ENCODE results near the gene HEG1.
"Not testable (repeated sequence)": the region's sequence is repeated elsewhere in the genome, so short reads cannot be mapped to it uniquely, and the experiment has no call there.

HEG1 gene, protein sequence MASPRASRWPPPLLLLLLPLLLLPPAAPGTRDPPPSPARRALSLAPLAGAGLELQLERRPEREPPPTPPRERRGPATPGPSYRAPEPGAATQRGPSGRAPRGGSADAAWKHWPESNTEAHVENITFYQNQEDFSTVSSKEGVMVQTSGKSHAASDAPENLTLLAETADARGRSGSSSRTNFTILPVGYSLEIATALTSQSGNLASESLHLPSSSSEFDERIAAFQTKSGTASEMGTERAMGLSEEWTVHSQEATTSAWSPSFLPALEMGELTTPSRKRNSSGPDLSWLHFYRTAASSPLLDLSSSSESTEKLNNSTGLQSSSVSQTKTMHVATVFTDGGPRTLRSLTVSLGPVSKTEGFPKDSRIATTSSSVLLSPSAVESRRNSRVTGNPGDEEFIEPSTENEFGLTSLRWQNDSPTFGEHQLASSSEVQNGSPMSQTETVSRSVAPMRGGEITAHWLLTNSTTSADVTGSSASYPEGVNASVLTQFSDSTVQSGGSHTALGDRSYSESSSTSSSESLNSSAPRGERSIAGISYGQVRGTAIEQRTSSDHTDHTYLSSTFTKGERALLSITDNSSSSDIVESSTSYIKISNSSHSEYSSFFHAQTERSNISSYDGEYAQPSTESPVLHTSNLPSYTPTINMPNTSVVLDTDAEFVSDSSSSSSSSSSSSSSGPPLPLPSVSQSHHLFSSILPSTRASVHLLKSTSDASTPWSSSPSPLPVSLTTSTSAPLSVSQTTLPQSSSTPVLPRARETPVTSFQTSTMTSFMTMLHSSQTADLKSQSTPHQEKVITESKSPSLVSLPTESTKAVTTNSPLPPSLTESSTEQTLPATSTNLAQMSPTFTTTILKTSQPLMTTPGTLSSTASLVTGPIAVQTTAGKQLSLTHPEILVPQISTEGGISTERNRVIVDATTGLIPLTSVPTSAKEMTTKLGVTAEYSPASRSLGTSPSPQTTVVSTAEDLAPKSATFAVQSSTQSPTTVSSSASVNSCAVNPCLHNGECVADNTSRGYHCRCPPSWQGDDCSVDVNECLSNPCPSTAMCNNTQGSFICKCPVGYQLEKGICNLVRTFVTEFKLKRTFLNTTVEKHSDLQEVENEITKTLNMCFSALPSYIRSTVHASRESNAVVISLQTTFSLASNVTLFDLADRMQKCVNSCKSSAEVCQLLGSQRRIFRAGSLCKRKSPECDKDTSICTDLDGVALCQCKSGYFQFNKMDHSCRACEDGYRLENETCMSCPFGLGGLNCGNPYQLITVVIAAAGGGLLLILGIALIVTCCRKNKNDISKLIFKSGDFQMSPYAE (N-terminal part only)

DNA sequence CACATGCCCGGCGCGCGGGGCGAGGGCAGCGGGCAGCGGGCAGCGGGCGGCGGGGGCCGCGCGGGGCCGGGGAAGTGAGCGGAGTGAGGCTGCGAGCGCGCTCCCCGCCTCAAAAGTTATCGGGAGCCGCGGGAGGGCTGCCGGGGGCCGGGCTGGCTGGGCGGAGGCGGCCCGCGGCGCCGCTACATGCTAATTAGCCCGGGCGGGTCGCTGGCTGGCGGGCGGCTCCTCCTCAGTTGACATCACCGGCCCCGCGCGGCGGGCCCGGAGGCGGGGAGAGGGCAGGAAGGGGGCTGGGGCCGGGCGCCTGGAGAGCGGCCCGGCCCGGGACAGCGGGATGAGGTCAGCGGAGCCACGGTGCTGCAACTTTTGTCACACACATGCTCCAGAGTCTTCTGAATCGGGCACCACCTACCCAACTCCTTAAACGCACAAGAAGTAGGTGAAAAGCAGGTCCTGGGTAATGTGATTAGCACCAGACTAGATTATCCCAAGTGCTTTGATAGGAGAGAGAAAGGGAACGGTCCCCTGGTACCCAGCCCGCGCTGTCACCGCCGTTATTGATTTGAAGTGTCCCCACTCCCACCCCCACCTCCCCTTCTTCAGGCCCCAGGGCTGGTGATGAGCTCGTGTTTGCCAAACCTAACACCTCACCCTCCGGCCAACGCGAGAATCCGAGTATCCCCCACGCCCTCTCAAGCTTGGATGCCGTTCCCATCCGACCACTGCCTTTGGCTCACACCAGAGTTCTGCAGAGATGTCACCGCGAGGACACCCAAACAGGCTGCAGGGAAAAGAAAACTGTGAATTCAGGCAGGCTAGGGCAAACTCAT, at the start of gene HEG1:
Gene HEG1 (minus strand): TSS at position 85 of the 833 bp plus-strand sequence. CDS start 107 bp downstream, outside the sequence.
- peak; percentile 66 for DNase-seq (ENCODE audit: low read depth)

DNA sequence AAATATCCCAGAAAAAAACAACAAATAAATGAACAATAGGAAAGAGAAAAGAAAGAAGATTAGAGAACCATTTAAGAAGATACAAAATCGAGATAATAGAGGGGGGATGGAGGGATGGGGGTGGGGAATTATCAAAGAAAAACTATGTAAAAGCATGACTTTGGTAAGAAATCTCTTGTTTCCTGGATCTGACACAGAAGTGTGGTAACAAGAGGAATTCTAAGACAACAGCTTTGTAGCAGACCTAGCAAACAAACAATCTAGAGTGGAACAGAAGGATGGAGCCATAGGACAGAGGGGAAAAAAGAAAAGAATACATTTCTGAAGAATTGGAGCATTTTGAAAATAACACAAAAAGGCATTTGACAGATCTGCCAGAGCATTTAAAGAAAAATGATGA, 49.3 kb upstream of the HEG1 start:
- DNase-seq (ENCODE audit: low read depth): no peak

DNA sequence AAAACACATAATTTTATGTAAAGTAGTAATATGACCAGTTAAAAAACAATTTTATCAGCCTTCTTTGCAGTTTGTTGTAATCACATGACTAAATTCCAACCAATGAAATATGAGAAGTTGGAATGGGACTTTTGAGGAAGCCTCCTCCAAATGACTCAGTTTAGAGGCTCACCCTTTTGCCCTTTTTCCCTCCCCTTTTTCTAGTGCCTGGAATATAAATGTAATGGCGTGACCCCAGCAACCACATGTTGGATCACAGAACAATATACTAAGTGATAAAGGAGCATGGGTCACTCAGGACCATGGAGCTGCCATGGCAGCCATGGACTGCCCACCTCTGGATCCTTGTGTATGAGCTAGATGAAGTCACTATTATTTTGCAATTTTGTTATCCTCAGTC, 48.8 kb upstream of the HEG1 start:
- no peak for DNase-seq (ENCODE audit: low read depth)

DNA sequence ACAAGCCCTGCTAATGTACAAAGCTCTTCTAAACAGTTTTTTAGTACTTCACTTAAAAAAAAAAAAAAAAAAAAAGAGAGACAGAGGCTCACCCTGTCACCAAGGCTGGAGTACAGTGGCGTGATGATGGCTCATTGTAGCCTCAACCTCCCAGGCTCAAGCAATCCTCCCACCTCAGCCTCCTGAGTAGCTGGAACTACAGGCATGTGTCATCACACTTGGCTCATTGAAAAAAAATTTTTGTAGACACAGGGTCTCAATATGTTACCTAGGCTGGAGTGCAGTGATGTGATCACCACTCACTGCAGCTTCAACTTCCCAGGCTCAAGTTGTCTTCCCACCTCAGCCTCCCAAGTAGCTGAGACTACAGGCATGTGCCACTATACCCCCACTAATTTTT, 47.6 kb upstream of the HEG1 start:
- DNase-seq (ENCODE audit: low read depth): no peak

DNA sequence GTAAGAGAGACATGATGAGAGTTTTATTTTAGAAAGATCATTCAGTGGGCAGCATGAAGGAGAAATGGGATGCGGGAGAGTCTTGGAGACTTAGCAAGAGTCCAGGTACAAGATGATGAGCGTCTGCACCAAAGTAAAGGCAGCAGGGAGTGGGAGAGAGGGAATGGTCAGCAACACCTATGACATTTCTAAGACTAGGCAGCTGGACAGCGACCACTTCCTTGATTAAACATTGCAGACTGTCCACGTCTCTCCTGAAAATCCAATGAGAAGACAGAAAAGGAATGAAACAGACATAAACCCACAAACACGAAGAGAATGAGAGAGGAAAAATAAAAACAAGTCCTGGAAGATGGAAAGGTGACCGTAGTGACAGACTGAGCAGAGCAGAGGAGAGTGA, 46.7 kb upstream of the HEG1 start:
- DNase-seq (ENCODE audit: low read depth): no peak

DNA sequence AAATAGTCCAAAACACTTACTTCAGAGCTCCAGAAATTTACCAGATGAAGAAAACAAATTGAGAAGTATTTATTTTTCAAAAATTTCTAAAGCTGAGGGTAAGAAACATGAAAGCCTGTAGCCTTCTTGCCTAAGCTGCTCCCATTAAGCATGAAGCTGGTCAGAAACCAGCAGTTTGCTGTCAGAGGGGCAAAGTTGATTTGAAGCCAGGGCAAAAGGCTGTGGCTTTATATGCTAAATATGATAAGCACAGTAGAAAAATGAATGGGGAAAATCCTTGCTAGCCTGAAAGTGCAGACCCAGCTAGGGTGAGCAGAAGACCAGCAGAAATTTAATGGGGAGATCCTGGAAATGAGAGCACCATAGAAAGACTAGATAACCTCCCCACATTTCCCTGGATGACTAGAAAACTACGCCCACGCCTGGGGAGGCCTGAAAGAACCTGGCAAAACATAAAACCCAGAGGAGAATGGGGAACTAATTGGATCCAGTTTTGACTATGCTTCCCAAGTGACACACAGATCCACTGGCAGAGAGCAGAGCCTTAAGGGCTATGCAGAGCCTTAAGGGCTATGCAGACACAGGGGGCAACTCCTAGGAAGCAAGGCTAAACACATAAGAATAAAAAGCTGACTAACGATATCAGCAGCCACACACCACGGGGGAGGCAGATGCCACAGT, 43.0 kb upstream of the HEG1 start:
- no peak for DNase-seq (ENCODE audit: low read depth)

DNA sequence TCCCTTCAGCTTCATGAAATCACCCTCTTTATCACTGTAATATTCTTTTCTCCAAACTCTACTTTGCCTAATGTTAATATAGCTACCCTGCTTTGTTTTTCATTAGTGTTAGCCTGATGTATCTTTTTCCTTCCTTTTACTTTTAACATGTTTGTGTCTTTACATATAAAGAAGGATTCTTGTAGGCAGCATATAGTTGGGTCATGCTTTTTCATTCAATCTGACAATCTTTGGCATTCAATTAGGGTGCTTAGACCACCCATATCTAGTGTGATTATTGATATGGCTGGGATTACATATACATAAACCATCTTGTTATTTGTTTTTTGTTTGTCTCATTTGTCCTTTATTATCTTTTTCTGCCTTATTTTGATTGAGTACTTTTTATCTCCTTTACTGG, 34.9 kb upstream of the HEG1 start:
- DNase-seq (ENCODE audit: low read depth): no peak

DNA sequence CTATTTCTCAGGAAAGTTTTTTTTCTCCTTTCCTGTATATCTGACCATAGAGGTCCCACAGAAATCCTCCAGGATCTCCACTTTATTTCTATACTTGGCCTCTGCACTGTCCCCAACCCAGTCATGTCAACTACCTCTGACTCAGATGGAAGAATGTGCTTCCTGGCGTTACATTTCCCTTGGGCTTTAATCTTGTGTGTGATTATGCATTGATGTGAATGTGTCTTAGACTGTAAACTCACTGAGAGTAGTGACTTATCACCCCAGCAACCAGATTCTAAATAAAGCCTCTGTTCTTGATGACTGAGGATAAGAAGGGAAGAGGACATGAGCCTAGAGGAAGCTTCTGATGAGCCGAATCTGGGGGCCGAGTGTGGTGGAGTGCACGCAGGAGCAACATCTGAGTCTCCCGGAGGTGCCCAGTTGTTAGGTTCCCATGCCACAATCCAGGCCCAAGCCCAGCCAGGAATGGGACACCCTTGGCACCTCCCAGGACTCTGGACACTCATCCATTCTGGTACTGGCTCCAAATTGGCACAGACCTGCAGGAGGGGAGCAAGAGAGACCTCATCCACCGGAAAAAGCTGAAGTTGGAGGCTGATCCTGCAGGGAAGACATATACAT, 32.1 kb upstream of the HEG1 start:
- DNase-seq (ENCODE audit: low read depth): no peak

DNA sequence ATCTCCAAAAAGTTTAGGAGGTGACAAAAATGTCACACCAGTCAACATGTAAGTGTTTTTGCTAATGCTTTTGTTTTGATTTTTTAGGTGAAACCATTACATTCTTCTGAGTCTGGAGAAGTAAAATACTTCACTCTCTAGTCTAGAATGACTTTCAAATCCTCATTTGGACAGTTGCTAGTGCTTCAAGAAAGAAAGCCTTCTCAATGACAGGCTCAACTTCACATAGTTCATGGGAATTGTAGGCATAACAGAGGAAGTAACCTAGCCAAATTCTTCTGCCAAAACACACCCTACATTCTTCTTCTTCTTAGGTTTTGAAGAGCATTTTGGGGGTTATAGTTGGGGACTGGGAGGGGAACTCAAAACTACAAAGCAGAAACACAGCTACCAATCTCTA, 29.4 kb upstream of the HEG1 start:
- DNase-seq (ENCODE audit: low read depth): no peak

DNA sequence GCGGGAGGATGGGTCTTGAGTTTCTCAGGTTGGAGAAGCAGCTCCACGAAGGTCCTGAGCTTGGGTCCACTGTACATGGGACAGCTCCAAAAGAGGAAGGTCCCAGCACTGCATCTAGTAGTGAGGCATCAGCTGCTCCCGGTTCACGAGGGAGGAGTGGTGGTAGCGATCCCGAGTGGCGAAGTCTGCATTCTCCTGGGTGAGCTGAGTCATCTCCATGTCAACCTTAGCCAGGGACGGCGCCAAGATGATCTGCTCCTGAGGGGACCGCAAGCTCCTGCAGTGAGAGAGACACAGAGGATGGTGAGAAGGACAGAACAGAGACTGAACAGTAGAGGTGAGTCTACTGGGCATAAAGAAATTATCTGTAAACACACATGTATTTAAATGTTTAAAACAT, 28.0 kb upstream of the HEG1 start:
- no peak for DNase-seq (ENCODE audit: low read depth)

DNA sequence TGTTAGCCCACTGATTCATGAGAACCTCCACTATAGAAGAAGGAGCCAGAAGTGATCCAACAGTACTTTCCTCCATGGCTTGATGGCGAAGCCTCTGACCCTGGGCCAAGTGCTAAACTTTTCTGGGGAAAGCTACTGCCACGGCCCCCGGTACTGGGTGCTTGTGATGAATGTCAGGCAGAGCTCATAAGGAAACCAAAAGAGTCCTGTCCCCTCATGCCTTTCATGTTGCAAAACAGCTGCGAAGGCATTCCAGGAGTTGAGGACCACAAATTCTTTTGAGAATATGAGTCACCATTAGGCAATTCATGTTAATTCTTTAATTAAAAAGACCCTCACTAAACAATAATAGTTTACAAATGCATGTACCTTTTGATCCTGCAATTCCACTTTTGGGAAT, 26.5 kb upstream of the HEG1 start:
- not testable (repeated sequence) for DNase-seq (ENCODE audit: low read depth)

DNA sequence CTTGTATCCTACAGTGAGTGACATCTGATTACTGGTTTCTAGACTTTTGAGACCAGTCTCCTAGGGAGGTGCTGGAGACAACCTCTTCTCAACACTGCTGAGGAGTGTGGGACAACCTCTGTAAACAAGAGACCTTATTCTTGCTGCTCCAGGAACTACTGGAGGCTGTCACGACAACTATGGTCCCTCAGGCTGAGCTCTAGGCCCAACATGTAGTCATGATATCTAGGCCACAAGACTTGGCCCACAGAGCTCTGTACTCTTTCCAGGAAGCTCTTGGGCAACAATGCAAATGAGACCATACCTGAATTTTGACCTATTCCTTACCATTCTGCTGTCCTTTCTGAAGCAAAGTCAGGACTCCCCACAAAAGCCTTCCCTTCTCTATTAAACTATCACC, 24.3 kb upstream of the HEG1 start:
- no peak for DNase-seq (ENCODE audit: low read depth)

DNA sequence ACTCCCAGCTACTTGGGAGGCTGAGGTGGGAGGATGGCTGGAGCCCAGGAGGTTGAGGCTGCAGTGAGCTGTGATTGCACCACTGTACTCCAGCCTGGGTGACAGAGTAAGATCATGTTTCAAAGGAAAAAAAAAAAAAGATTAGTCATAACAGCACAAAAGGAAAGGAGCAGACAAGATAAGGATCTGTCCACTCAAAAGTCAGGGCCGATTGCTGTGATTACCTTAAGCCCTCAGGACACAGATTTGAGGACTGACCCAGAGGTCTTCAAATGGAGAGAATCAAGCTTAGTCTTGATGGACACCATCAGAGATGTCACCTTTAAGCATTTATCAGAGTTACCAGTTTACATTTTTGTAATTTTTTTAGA, 23.9 kb upstream of the HEG1 start:
- DNase-seq (ENCODE audit: low read depth): no peak

DNA sequence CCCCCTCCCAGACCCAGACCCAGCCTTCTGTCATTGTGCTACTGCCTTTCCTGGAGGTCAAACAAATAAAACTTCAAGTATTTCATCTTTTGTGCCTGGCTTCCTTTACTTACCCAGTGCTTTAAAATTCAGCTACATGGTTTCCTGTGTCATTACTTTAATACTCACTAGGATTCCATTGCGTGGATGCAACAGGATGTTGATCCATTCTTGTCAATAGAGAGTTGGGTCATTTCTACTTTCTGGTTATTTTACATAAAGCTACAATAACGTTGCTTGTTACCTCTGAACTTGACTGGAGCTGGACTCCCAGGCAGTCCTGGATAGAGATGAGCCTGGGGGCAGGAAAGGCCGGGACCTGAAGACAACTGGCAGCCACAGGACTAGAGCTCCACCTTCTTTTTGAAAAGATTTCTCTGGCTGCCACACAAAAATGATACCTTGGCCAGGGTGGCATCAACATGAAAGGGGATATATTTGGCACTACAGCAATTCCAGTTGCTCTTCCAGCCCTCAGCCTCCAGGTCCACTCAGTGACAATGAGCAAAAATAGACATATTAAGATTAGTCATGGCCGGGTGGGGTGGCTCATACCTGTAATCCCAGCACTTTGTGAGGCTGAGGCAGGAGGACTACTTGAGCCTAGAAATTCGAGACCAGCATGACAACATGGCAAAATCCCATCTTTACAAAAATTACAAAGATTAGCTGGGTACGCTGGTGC, 23.3 kb upstream of the HEG1 start:
- no peak for DNase-seq (ENCODE audit: low read depth)

DNA sequence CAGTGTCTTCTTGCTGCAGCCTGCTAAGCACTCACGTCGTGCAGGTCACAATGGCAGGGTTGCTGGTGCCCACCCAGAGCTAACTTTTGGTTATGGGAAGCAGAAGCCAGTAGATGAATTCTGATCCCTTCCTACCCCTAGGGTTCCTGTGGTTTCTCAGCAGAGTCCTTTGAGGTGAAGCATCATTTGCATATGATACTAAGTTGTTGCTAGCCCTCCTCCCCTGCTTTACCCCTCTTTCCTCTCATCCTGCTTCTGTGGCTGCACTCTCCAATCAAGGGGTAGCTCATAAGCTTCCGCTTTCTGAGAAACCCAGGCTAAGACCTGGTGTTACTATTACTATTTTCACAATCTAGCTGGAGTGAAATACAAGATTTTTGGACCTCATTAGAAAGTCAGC, 22.1 kb upstream of the HEG1 start:
- no peak for DNase-seq (ENCODE audit: low read depth)

DNA sequence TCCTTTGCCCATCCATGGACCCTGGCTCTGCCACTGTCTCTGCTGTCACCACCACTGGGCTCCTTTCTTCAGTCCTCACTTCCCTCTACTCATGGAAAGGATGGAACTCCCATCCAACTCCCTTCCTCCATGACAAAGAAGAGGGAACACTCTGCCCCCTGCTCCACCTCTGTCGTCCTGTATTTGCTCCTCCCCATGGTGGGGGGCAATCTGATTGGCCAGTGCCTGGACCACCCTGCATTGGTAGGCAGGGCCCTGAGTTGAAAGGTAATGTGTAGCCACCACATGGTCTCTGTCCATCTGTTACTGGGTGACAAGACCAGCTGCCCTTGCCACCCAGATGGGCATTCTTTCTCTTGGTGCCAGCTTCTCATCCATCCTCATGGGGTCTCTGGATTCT, 20.7 kb upstream of the HEG1 start:
- no peak for DNase-seq (ENCODE audit: low read depth)

DNA sequence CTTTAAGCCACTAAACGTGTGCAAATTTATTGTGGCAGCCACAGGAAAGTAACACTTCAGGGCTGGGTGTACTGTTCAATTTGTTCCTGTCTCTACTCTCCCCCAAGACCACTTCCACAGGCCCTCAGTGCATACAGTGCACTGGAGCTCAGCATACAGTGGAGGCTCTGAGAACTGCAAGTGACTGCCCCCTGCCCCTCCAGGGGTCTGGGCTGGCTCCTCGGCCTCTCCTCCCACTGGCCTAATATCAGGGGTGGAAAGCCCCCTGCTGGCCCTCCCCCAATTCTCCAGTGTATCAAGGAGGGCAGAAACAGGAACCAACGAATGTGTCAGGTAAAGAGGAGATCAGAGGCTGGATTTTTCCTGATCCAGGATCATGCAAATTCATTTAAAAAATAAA, 19.9 kb upstream of the HEG1 start:
- DNase-seq (ENCODE audit: low read depth): no peak

DNA sequence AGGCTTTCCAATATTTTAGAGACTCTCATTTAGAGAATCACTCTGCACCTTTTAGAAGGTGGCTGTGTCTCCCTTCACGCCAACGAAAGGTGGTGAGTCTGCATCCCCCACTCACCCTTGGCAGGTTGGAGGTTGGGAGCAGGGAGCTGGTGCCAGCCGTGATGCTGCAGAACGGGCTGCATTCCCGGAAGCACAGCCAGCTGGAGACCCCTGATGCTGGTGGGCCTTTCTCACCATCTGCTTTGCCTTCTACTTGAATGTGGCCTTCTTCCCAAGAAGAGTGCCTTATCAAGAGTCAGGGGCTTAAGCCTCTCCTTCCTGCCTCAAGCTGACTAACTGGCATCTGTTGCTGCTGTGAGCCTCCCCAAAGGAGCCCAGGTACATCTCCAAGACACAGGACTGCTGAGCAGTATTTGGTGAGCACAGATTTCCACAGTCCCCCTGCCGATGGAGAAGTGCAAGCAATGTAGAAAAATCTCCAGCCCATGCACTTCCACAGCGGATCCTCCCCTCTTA, 17.7 kb upstream of the HEG1 start:
- DNase-seq (ENCODE audit: low read depth): no peak

DNA sequence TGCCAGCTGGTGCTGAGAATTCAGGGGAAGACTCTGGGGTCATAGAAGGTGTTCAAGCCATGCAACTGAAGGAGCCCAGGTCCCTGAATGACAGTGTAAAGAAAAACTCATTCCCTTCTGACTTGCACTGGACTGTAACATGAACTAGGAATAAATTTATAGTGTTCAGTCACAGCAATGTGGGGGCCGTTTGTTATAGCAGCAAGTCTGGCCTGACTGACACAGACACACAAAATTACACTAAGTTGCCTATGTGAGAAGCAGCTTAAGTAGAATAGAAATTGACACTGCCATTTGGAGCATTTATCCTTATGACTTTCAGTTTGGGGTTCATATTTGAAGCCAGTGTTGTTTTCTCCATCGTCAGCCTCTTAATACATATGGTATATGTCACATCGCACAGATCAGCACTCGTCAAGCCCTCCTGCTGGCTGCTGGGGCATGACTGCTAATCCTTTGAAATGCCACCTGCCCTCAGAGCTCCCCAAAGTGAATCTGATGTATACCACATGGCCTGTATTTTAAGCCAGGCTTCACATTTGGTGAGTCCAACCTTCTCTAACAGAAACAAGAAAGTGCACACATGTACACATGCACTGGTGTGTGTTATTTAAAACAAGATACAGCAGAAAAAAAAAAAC, 17.1 kb upstream of the HEG1 start:
- no peak for DNase-seq (ENCODE audit: low read depth)

Measured in activated T-cell treated with anti-CD3 and anti-CD28 coated beads for 24 hours (primary cell).